ENCODE measurements around the gene COL26A1. TPM values are rescaled to one million over a fixed set of nuclear protein-coding genes. Genes with fewer than 3 reads are reported as not detected.

Gene COL26A1
- total RNA-seq, 1 experiment from 2014 or later = 0.20 TPM

GRCh38 chr7:101395376-101395775 is 32.7 kb downstream of the COL26A1 start:
- Histone ChIP-seq H3K27ac (no peak overlapping the region), H3K4me2 (no peak overlapping the region), H3K4me1 (replicated peaks; ENCODE audit: insufficient read depth) (no peaks in the 10 kb centered on the region), H3K9me2 (ENCODE audit: insufficient read depth) (no peaks in the 10 kb centered on the region), H3K79me2 (ENCODE audit: low read depth) (no peaks in the 10 kb centered on the region), H3K36me3 (ENCODE audit: low read depth) (no peaks in the 10 kb centered on the region), H3K27me3 (ENCODE audit: insufficient read depth, low read depth) (no peaks in the 10 kb centered on the region; the same call in 1 of the 2 replicates), H3K4me3 (no peak overlapping the region), H4K20me1 (ENCODE audit: insufficient read depth) (no peaks in the 10 kb centered on the region), H3K9me3 (ENCODE audit: insufficient read depth, low read depth) (no peaks in the 10 kb centered on the region), H3F3A (ENCODE audit: insufficient read depth, low read depth) (no peaks in the 10 kb centered on the region), H2AFZ (no peak overlapping the region)
- CTCF ChIA-PET = no interaction called here
- DNase-seq = no peak
- intact Hi-C loops (cut with micrococcal nuclease; ENCODE audit: unreplicated experiment) = no loop called here
- POLR2A ChIA-PET (ENCODE audit: unreplicated experiment) = no interaction called here
- TF ChIP-seq CTCF (conservative IDR thresholded peaks at IDR 0.05) = no peak
- no peak for TF ChIP-seq EZH2 (IDR thresholded peaks at IDR 0.05; ENCODE audit: low read depth)
- no TSS peak for BruUV-seq (replicated peaks)

- no peak overlapping the region for H3K4me2 ChIP-seq
- H2AFZ ChIP-seq = no peak overlapping the region
- no peak for DNase-seq
- BruUV-seq (replicated peaks) = no TSS peak
- no peak overlapping the region for H3K27ac ChIP-seq
- no peaks in the 10 kb centered on the region for H3K79me2 ChIP-seq (ENCODE audit: low read depth)
- H3K4me1 ChIP-seq (replicated peaks; ENCODE audit: insufficient read depth) = peaks cover 7% of the 10 kb centered on the region
- no peak overlapping the region for H3K4me3 ChIP-seq
- no peaks in the 10 kb centered on the region for H4K20me1 ChIP-seq (ENCODE audit: insufficient read depth)
- ChIA-PET CTCF (no interaction called here), POLR2A (ENCODE audit: unreplicated experiment) (no interaction called here)
- TF ChIP-seq EZH2 (IDR thresholded peaks at IDR 0.05; ENCODE audit: low read depth) = no peak
- no peak for TF ChIP-seq CTCF (conservative IDR thresholded peaks at IDR 0.05)
- H3K36me3 ChIP-seq (ENCODE audit: low read depth) = no peaks in the 10 kb centered on the region
- no peaks in the 10 kb centered on the region for H3K9me2 ChIP-seq (ENCODE audit: insufficient read depth)
- H3K27me3 ChIP-seq (ENCODE audit: insufficient read depth, low read depth) = no peaks in the 10 kb centered on the region; the same call in none of the 2 replicates
- no peaks in the 10 kb centered on the region for H3K9me3 ChIP-seq (ENCODE audit: insufficient read depth, low read depth)
- H3F3A ChIP-seq (ENCODE audit: insufficient read depth, low read depth) = peaks cover 7% of the 10 kb centered on the region; the same call in 1 of the 2 replicates
- intact Hi-C loops (cut with micrococcal nuclease; ENCODE audit: unreplicated experiment) = no loop called here
Measured at GRCh38 chr7:101397243-101397642, 34.6 kb downstream of the COL26A1 start.

GRCh38 chr7:101397770-101398324 is 35.2 kb downstream of the COL26A1 start:
- H3K9me3 ChIP-seq (ENCODE audit: insufficient read depth, low read depth) = no peaks in the 10 kb centered on the region
- CTCF ChIA-PET = no interaction called here
- no peaks in the 10 kb centered on the region for H4K20me1 ChIP-seq (ENCODE audit: insufficient read depth)
- no peak overlapping the region for H3K27ac ChIP-seq
- H2AFZ ChIP-seq = no peak overlapping the region
- TF ChIP-seq EZH2 (IDR thresholded peaks at IDR 0.05; ENCODE audit: low read depth) = no peak
- TF ChIP-seq CTCF (conservative IDR thresholded peaks at IDR 0.05) = no peak
- no peak overlapping the region for H3K4me3 ChIP-seq
- H3K9me2 ChIP-seq (ENCODE audit: insufficient read depth) = no peaks in the 10 kb centered on the region
- H3K27me3 ChIP-seq (ENCODE audit: insufficient read depth, low read depth) = no peaks in the 10 kb centered on the region; the same call in none of the 2 replicates
- no TSS peak for BruUV-seq (replicated peaks)
- no peaks in the 10 kb centered on the region for H3K79me2 ChIP-seq (ENCODE audit: low read depth)
- intact Hi-C loops (cut with micrococcal nuclease; ENCODE audit: unreplicated experiment) = no loop called here
- DNase-seq = no peak
- H3K4me2 ChIP-seq = no peak overlapping the region
- H3K36me3 ChIP-seq (ENCODE audit: low read depth) = no peaks in the 10 kb centered on the region
- POLR2A ChIA-PET (ENCODE audit: unreplicated experiment) = no interaction called here
- H3K4me1 ChIP-seq (replicated peaks; ENCODE audit: insufficient read depth) = peaks cover 13% of the 10 kb centered on the region
- peaks cover 8% of the 10 kb centered on the region; the same call in 1 of the 2 replicates for H3F3A ChIP-seq (ENCODE audit: insufficient read depth, low read depth)

All from PC-9 (cell line).